HL-60 (cell line): Measurements from ENCODE around the gene GAS2.

Experiments
- DNase-seq, 2 experiments: peaks; one replicate each; pipeline ENCODE4 v3.0.0-alpha.2; 2010 to 2020; ENCODE audit warnings: low read depth in 1 of 2, low spot score in 1 of 2
- H3K27ac ChIP-seq: fragments of 250-450 bp; sonication (Bioruptor Pico); replicated peaks from 2 replicates; pipeline ENCODE4 v1.5.1; 2020; ENCODE audit warnings: mild to moderate bottlenecking, moderate library complexity
- H3K27me3 ChIP-seq: fragments of 250-450 bp; sonication (Bioruptor Pico); 2 replicates; pipeline ENCODE4 v1.5.1; 2021; ENCODE audit warnings: mild to moderate bottlenecking, moderate library complexity; ENCODE audit not compliant: insufficient read depth, poor library complexity, severe bottlenecking
- H3K4me3 ChIP-seq: replicated peaks from 2 replicates; pipeline ENCODE4 v1.5.1; 2011; ENCODE audit warnings: mild to moderate bottlenecking, control low read depth, low read length; ENCODE audit not compliant: insufficient read depth
- GABPA ChIP-seq: IDR thresholded peaks from 2 replicates; pipeline ENCODE4 v1.6.1; 2012; ENCODE audit warnings: low read depth
- POLR2AphosphoS5 ChIP-seq: IDR thresholded peaks from 2 replicates; pipeline ENCODE4 v1.6.1; 2012; ENCODE audit warnings: low read depth
- SPI1 ChIP-seq: IDR thresholded peaks from 2 replicates; pipeline ENCODE4 v1.6.1; 2012; ENCODE audit warnings: low read depth, mild to moderate bottlenecking, borderline replicate concordance
- TF ChIP-seq, protein P1 (sequence below): IDR thresholded peaks from 2 replicates; pipeline ENCODE4 v1.6.1; 2012; ENCODE audit warnings: low read depth; ENCODE audit not compliant: insufficient replicate concordance
- TF ChIP-seq, protein P2 (sequence below): IDR thresholded peaks from one replicate; pipeline ENCODE4 v1.5.1; 2011; ENCODE audit warnings: low read length, control low read depth, inconsistent platforms; ENCODE audit not compliant: insufficient read depth

Gene GAS2

DNA sequence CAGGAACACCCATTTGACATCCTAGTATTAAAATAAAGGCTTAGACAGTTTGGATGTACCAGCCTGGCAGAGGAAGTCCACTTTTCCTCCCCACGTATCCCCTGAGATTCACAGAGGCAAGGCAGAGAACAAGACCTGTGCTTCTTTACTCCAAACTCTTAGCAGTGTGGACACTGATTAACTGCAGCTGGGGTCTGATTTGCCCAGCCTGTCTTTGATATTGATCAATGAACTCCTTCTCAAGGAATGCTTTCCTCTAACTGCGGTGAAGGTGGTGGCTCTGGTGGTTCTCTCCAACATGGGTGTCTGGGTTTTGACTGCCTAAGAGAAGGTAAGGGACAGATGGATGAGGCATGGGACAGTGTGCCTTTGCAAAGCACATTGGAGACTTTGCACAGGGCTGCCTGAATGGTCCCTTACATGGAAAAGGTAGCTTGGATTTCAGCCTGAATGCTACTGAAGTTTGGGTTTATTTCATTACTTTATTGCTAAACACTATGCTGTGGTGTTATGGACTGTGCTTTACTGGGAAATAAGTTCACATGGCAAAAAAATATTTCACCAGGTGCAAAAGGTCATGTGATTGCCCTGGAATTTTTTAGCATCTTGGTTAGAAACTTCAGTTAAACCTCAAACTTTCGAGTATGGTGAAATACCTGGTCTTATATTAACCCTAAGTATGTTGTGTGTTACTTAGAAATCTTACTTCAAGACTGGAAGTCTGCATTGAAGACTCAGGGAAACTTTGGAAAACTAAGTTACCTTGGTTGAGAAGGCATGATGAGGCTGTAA is 1.8 kb downstream of the GAS2 start:
- no peak for DNase-seq
- Histone ChIP-seq H3K27ac (no peak overlapping the region), H3K27me3 (peaks cover 18% of the 10 kb centered on the region), H3K4me3 (no peak overlapping the region)
- TF ChIP-seq SPI1, result no peak
- TF ChIP-seq, protein P1, sequence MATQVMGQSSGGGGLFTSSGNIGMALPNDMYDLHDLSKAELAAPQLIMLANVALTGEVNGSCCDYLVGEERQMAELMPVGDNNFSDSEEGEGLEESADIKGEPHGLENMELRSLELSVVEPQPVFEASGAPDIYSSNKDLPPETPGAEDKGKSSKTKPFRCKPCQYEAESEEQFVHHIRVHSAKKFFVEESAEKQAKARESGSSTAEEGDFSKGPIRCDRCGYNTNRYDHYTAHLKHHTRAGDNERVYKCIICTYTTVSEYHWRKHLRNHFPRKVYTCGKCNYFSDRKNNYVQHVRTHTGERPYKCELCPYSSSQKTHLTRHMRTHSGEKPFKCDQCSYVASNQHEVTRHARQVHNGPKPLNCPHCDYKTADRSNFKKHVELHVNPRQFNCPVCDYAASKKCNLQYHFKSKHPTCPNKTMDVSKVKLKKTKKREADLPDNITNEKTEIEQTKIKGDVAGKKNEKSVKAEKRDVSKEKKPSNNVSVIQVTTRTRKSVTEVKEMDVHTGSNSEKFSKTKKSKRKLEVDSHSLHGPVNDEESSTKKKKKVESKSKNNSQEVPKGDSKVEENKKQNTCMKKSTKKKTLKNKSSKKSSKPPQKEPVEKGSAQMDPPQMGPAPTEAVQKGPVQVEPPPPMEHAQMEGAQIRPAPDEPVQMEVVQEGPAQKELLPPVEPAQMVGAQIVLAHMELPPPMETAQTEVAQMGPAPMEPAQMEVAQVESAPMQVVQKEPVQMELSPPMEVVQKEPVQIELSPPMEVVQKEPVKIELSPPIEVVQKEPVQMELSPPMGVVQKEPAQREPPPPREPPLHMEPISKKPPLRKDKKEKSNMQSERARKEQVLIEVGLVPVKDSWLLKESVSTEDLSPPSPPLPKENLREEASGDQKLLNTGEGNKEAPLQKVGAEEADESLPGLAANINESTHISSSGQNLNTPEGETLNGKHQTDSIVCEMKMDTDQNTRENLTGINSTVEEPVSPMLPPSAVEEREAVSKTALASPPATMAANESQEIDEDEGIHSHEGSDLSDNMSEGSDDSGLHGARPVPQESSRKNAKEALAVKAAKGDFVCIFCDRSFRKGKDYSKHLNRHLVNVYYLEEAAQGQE, result no peak
- TF ChIP-seq GABPA, result no peak
- TF ChIP-seq, protein P2, sequence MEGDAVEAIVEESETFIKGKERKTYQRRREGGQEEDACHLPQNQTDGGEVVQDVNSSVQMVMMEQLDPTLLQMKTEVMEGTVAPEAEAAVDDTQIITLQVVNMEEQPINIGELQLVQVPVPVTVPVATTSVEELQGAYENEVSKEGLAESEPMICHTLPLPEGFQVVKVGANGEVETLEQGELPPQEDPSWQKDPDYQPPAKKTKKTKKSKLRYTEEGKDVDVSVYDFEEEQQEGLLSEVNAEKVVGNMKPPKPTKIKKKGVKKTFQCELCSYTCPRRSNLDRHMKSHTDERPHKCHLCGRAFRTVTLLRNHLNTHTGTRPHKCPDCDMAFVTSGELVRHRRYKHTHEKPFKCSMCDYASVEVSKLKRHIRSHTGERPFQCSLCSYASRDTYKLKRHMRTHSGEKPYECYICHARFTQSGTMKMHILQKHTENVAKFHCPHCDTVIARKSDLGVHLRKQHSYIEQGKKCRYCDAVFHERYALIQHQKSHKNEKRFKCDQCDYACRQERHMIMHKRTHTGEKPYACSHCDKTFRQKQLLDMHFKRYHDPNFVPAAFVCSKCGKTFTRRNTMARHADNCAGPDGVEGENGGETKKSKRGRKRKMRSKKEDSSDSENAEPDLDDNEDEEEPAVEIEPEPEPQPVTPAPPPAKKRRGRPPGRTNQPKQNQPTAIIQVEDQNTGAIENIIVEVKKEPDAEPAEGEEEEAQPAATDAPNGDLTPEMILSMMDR, result no peak

DNA sequence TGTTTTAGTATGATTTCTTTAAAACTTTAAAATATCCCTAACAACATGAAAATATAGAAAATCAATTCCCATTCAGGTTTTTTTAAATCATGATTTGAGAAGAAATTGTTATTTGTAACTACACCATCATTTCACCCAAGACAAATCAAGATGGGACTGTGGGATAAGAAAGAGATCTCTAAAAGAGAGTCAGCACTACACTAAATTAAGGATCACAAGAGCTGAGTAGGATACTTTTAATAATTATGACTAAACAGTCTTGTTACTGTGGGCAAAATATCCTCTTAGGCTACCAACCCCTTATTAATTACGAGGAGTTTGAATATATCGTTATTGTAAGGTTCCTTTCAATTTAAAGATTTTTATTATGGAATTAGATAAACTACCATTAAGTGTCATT is 3.0 kb downstream of the GAS2 start:
- no peak overlapping the region for H3K27ac ChIP-seq
- DNase-seq, result no peak
- H3K4me3 ChIP-seq, result no peak overlapping the region
- TF ChIP-seq GABPA, result no peak
- TF ChIP-seq, protein P2, result no peak
- TF ChIP-seq, protein P1, result no peak
- no peak for TF ChIP-seq POLR2AphosphoS5
- TF ChIP-seq SPI1, result no peak
- peaks cover 18% of the 10 kb centered on the region for H3K27me3 ChIP-seq

DNA sequence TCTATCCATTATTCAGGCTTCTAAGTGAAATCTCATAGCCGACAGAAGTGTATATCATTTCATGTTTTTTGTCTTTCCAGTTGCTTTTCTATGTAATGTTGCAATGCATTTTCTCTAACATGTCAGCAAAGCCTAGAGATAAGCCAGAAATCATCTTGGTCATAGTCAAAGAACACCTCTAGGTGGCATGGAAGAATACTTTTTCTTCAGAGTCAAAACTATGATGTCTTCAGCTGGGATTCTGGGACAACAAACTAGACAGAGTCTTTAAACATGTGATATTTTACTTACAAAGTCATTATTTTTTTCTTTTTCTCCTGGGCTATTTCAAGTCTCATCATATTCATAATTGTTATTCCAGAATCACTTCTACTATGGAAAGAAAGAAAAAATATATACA is 4.4 kb downstream of the GAS2 start:
- H3K27me3 ChIP-seq, result peaks cover 14% of the 10 kb centered on the region
- H3K4me3 ChIP-seq, result no peak overlapping the region
- no peak for DNase-seq
- no peak for TF ChIP-seq SPI1
- no peak for TF ChIP-seq GABPA
- TF ChIP-seq, protein P2, result no peak
- TF ChIP-seq, protein P1, result no peak
- H3K27ac ChIP-seq, result no peak overlapping the region
